ENCODE measurements around the gene CBFA2T2. TPM values are rescaled to one million over a fixed set of nuclear protein-coding genes. Genes with fewer than 3 reads are reported as not detected.
A peak's percentile ranks its signal among the peaks of the same experiment; 100 is the strongest.
"Not testable (repeated sequence)": the region's sequence is repeated elsewhere in the genome, so short reads cannot be mapped to it uniquely, and the experiment has no call there.

Gene CBFA2T2
- total RNA-seq, 4 donors from 2014 or later: 16.7 to 22.5 (median 19.1) TPM

DNA sequence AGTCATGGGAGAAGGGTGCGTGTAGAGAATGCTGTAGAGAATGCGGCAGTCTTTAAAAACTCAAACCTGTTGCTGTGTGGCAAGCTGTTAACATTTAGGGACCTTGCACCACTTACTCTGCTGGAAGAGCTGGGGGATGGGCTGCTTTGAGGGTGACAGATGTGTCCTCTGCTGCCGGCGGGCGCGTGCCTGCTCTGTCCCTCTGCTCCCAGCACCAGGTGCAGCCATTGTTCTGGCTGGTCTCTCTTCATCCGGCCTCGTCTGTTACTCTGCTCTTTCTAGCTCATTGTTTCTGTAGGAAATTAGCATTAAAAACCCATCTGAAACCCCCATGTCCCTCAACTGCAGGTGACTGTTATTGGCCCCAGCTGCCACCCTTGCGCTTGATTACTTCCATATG lies 78.5 kb downstream of the CBFA2T2 start:
- WGBS, 2 donors: 66 to 70% methylated on average over 9 of the region's 9 CpGs
- no peak for DNase-seq (ENCODE audit: low spot score in 2 of 2)
- H3K36me3 ChIP-seq: no peaks in the 10 kb centered on the region
- no peak overlapping the region for H3K4me3 ChIP-seq
- TF ChIP-seq EP300 (IDR thresholded peaks at IDR 0.05) (no peak), CTCF (IDR thresholded peaks at IDR 0.05) (no peak), POLR2A (IDR thresholded peaks at IDR 0.05) (no peak)
- peak overlapping the region in 1 of 4 donors; percentile 28 for H3K27ac ChIP-seq
- peaks cover 0 to 39% (median 9%) of the 10 kb centered on the region in 4 donors for H3K4me1 ChIP-seq
- H3K27me3 ChIP-seq: no peaks in the 10 kb centered on the region
- H3K9me3 ChIP-seq: no peaks in the 10 kb centered on the region

- Histone ChIP-seq H3K36me3 (no peaks in the 10 kb centered on the region), H3K27ac (peak overlapping the region in 1 of 4 donors; percentile 28), H3K9me3 (no peaks in the 10 kb centered on the region), H3K4me3 (no peak overlapping the region), H3K27me3 (no peaks in the 10 kb centered on the region), H3K4me1 (peaks cover 0 to 34% (median 5%) of the 10 kb centered on the region in 4 donors)
- TF ChIP-seq POLR2A (IDR thresholded peaks at IDR 0.05): no peak
- TF ChIP-seq EP300 (IDR thresholded peaks at IDR 0.05): no peak
- TF ChIP-seq CTCF (IDR thresholded peaks at IDR 0.05): no peak
- peak in 1 of 2 donors; percentile 25 for DNase-seq (ENCODE audit: low spot score in 2 of 2)
- WGBS, 2 donors: 45% methylated on average over 3 of the region's 3 CpGs
These were observed 79.2 kb downstream of the CBFA2T2 start for GRCh38 chr20:33568868-33569801.

DNA sequence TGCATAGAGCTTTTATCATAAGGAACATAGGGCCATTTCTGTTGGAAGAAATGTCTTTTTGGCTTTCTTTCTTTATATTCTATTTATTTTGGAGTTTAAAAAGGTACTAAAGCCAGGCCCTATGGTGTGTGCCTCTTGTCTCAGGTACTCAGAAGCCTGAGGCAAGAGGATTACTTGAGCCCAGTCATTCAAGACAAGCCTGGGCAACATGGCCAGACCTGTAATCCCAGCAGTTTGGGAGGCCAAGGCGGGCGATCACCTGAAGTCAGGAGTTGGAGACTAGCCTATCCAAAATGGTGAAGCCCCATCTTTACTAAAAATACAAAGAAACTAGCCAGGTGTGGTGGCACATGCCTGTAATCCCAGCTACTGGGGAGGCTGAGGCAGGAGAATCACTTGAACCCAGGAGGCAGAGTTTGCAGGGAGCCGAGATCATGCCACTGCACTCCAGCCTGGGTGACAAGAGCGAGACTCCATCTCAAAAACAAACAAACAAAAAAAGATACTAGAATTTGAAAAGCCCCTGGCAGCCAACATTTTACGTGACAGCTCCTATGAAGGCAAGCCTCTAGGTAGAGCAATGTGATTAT lies 80.0 kb downstream of the CBFA2T2 start:
- H3K27ac ChIP-seq: no peak overlapping the region
- TF ChIP-seq CTCF (IDR thresholded peaks at IDR 0.05): no peak
- TF ChIP-seq POLR2A (IDR thresholded peaks at IDR 0.05): no peak
- no peak for TF ChIP-seq EP300 (IDR thresholded peaks at IDR 0.05)
- H3K27me3 ChIP-seq: no peaks in the 10 kb centered on the region
- WGBS, 2 donors: 85 to 94% methylated on average over 5 of the region's 5 CpGs
- H3K36me3 ChIP-seq: no peaks in the 10 kb centered on the region
- H3K4me3 ChIP-seq: no peak overlapping the region
- no peaks in the 10 kb centered on the region for H3K9me3 ChIP-seq
- DNase-seq (ENCODE audit: low spot score in 2 of 2): no peak
- peaks cover 0 to 34% (median 5%) of the 10 kb centered on the region in 4 donors for H3K4me1 ChIP-seq

GRCh38 chr20:33570743-33571142 lies 80.8 kb downstream of the CBFA2T2 start:
- H3K36me3 ChIP-seq: no peaks in the 10 kb centered on the region
- 69 to 79% methylated on average over 1 of the region's 1 CpG for WGBS, 2 donors
- no peak for DNase-seq (ENCODE audit: low spot score in 2 of 2)
- no peak overlapping the region for H3K27ac ChIP-seq
- H3K4me3 ChIP-seq: no peak overlapping the region
- TF ChIP-seq CTCF (IDR thresholded peaks at IDR 0.05) (no peak), POLR2A (IDR thresholded peaks at IDR 0.05) (no peak), EP300 (IDR thresholded peaks at IDR 0.05) (no peak)
- no peaks in the 10 kb centered on the region for H3K9me3 ChIP-seq
- H3K27me3 ChIP-seq: no peaks in the 10 kb centered on the region
- H3K4me1 ChIP-seq: peaks cover 0 to 34% (median 5%) of the 10 kb centered on the region in 4 donors

GRCh38 chr20:33573268-33573667 lies 83.4 kb downstream of the CBFA2T2 start:
- not testable (repeated sequence) for H3K27ac ChIP-seq; DNase-seq (ENCODE audit: low spot score in 2 of 2); H3K27me3 ChIP-seq; H3K9me3 ChIP-seq; H3K36me3 ChIP-seq; H3K4me3 ChIP-seq
- WGBS, 2 donors: 96 to 97% methylated on average over 5 of the region's 5 CpGs
- H3K4me1 ChIP-seq: peaks cover 0 to 34% (median 4%) of the 10 kb centered on the region in 4 donors

Measured in tibial nerve (tissue), 4 donors.